Measurements from ENCODE around the gene DCUN1D2.

DCUN1D2 gene

GRCh38 chr13:113415825-113416224 lies 74.7 kb downstream of the DCUN1D2 start:
- Histone ChIP-seq H3K9me3 (ENCODE audit: severe bottlenecking) (no peaks in the 10 kb centered on the region), H3K27me3 (ENCODE audit: insufficient read depth, poor library complexity, severe bottlenecking) (no peaks in the 10 kb centered on the region), H3K36me3 (ENCODE audit: low read depth) (no peaks in the 10 kb centered on the region), H3K4me1 (ENCODE audit: insufficient read depth, poor library complexity, severe bottlenecking) (peaks cover 6% of the 10 kb centered on the region), H3K4me3 (ENCODE audit: severe bottlenecking) (no peak overlapping the region), H3K27ac (ENCODE audit: poor library complexity, severe bottlenecking) (no peak overlapping the region)
- no peak for TF ChIP-seq CTCF (IDR thresholded peaks at IDR 0.05; ENCODE audit: poor library complexity, severe bottlenecking)
- no peak for DNase-seq (ENCODE audit: low spot score)
- ATAC-seq (ENCODE audit: low read depth) = no peak

- no peak for TF ChIP-seq CTCF (IDR thresholded peaks at IDR 0.05; ENCODE audit: poor library complexity, severe bottlenecking)
- H3K27ac ChIP-seq (ENCODE audit: poor library complexity, severe bottlenecking) = no peak overlapping the region
- peaks cover 6% of the 10 kb centered on the region for H3K4me1 ChIP-seq (ENCODE audit: insufficient read depth, poor library complexity, severe bottlenecking)
- DNase-seq (ENCODE audit: low spot score) = peak; percentile 43
- H3K9me3 ChIP-seq (ENCODE audit: severe bottlenecking) = no peaks in the 10 kb centered on the region
- no peak overlapping the region for H3K4me3 ChIP-seq (ENCODE audit: severe bottlenecking)
- no peaks in the 10 kb centered on the region for H3K36me3 ChIP-seq (ENCODE audit: low read depth)
- no peaks in the 10 kb centered on the region for H3K27me3 ChIP-seq (ENCODE audit: insufficient read depth, poor library complexity, severe bottlenecking)
- no peak for ATAC-seq (ENCODE audit: low read depth)
Observed at GRCh38 chr13:113415032-113415431, 75.5 kb downstream of the DCUN1D2 start.

- no peaks in the 10 kb centered on the region for H3K36me3 ChIP-seq (ENCODE audit: low read depth)
- H3K9me3 ChIP-seq (ENCODE audit: severe bottlenecking) = no peaks in the 10 kb centered on the region
- TF ChIP-seq CTCF (IDR thresholded peaks at IDR 0.05; ENCODE audit: poor library complexity, severe bottlenecking) = no peak
- DNase-seq (ENCODE audit: low spot score) (no peak), ATAC-seq (ENCODE audit: low read depth) (no peak)
- H3K27me3 ChIP-seq (ENCODE audit: insufficient read depth, poor library complexity, severe bottlenecking) = no peaks in the 10 kb centered on the region
- peaks cover 6% of the 10 kb centered on the region for H3K4me1 ChIP-seq (ENCODE audit: insufficient read depth, poor library complexity, severe bottlenecking)
- no peak overlapping the region for H3K4me3 ChIP-seq (ENCODE audit: severe bottlenecking)
- H3K27ac ChIP-seq (ENCODE audit: poor library complexity, severe bottlenecking) = no peak overlapping the region
Observed at GRCh38 chr13:113414335-113414734, 76.2 kb downstream of the DCUN1D2 start.

DNA sequence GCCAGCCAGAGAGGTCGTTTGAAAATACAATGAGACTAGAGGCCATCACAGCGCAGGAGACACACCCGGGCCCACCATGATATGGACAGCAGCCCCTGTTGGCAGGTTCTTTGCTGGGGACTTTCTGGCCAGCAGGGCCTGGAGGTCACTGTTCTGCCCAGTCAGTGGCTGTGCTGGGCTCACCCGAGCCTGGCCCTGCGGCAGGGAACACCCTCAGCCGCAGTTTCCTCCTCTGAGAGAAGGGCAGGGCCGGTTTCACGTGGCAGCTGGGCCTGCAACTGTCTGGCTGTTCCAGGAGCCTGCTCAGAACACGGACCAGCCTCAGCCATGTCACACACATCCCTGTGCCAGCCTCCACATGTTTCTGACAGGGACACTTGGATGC lies 76.6 kb downstream of the DCUN1D2 start:
- no peak for TF ChIP-seq CTCF (IDR thresholded peaks at IDR 0.05; ENCODE audit: poor library complexity, severe bottlenecking)
- no peaks in the 10 kb centered on the region for H3K36me3 ChIP-seq (ENCODE audit: low read depth)

GRCh38 chr13:113413178-113413897 lies 77.2 kb downstream of the DCUN1D2 start:
- Histone ChIP-seq H3K9me3 (ENCODE audit: severe bottlenecking) (no peaks in the 10 kb centered on the region), H3K4me1 (ENCODE audit: insufficient read depth, poor library complexity, severe bottlenecking) (peaks cover 6% of the 10 kb centered on the region), H3K36me3 (ENCODE audit: low read depth) (no peaks in the 10 kb centered on the region), H3K27ac (ENCODE audit: poor library complexity, severe bottlenecking) (no peak overlapping the region), H3K4me3 (ENCODE audit: severe bottlenecking) (no peak overlapping the region), H3K27me3 (ENCODE audit: insufficient read depth, poor library complexity, severe bottlenecking) (no peaks in the 10 kb centered on the region)
- DNase-seq (ENCODE audit: low spot score) = peak; percentile 45
- ATAC-seq (ENCODE audit: low read depth) = no peak
- TF ChIP-seq CTCF (IDR thresholded peaks at IDR 0.05; ENCODE audit: poor library complexity, severe bottlenecking) = no peak

More for the DNA sequence above, 76.6 kb downstream of the DCUN1D2 start:
- no peaks in the 10 kb centered on the region for H3K9me3 ChIP-seq (ENCODE audit: severe bottlenecking)
- H3K27me3 ChIP-seq (ENCODE audit: insufficient read depth, poor library complexity, severe bottlenecking) = no peaks in the 10 kb centered on the region
- H3K4me1 ChIP-seq (ENCODE audit: insufficient read depth, poor library complexity, severe bottlenecking) = peaks cover 6% of the 10 kb centered on the region
- DNase-seq (ENCODE audit: low spot score) (no peak), ATAC-seq (ENCODE audit: low read depth) (no peak)
- H3K27ac ChIP-seq (ENCODE audit: poor library complexity, severe bottlenecking) = no peak overlapping the region
- no peak overlapping the region for H3K4me3 ChIP-seq (ENCODE audit: severe bottlenecking)
